Measurements from ENCODE around the gene RPGR.
A peak's percentile ranks its signal among the peaks of the same experiment; 100 is the strongest.

RPGR gene

DNA sequence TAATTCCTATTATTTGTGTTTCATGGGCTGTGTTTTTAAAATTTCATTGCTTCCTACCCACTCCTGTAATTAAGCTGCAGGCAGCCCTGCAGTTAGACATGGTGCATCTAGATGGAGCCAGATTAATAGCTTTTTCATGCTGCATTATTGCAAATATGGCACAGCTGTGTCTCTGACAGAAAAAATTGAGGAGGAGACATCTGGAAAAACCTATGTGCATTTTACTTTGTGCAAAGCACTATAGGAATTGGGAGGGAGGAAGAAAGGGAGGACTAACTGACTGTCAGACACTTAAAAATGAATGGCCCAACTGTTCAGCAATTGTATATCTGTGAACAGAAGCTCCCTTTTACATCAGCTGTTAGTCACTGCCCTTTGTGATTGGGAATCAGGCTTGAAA, 8.1 kb upstream of the RPGR start:
- Histone ChIP-seq H3K27ac (no peak overlapping the region), H3K4me3 (no peak overlapping the region)

DNA sequence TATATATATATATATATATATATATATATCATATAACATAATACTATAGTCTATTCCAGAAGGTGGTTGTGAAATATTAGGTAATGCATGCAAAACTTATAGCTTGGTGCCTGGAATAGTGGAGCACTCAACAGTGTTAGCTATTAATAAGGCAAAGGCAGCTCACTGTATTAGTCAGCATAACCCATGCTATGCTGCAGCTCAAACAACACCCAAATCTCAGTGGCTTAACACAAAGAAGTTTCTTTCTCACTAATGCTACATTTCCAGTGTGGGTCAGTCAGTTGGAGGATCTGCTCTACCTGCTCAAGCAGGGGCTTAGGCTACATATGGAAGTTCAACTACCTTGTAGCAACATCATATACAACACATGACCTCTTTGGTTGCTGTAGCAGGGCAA, 5.2 kb upstream of the RPGR start:
- no peak overlapping the region for H3K4me3 ChIP-seq
- no peak overlapping the region for H3K27ac ChIP-seq

DNA sequence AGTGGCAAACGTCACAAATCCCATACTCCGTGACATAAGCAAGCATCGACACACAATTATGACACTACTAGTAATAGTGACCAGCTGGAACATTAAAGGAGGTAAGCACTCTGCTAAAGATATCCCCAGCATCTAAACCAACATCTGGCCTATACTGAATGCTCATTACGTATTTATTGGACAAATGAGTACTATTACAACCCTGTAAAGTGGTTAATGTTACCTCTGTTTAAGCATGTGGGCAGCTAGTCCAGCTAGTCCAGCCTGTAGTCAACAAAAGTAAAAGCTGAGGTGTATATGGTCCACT, 419 bp upstream of the RPGR start:
- peak overlapping the region in 8 of 21 experiments; percentile 7 to 90 (median 78) for H3K27ac ChIP-seq
- peak overlapping the region in 6 of 7 experiments; percentile 54 to 73 (median 66) for H3K4me3 ChIP-seq

DNA sequence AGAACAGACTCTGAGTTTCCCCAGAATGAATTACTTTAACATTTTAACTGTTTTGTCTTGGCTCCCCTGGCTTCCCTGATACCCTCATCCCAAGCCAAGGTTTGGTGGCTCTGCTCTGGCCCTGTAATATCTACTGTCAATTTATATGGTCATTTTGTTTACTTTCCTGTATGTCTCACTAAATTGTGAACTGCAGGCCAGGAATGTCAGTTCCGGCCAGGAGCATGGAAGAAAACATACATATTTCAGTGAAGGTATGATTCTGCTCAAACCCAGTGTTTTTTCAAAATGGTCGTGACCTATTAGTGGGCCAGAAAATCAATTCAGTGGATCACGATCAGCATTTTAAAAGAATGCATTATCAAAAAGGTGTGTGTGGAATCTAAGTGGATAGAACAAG, 1.2 kb downstream of the RPGR start:
- Histone ChIP-seq H3K4me3 (peak overlapping the region in 5 of 7 experiments; percentile 58 to 73 (median 69)), H3K27ac (peak overlapping the region in 6 of 21 experiments; percentile 79 to 85 (median 81))

DNA sequence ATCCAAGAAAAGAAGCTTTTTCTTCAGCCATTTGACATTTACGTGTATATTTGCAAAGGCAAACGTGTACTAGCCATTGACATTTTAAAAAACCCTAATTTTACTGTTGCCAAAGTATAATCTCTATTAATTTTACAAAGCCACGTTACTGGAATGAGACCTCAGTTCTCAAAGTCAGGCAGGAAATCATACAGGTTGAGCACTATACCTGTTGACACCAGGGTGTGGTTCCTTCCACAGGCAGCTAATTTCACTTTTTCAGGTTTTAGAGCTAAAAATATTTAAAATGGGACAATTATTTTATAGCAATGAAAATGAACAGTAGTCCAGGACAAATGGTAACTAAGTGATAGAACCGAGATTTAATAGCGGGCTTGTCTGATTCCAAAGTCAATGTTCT, 6.5 kb downstream of the RPGR start:
- Histone ChIP-seq H3K4me3 (no peak overlapping the region), H3K27ac (no peak overlapping the region)

DNA sequence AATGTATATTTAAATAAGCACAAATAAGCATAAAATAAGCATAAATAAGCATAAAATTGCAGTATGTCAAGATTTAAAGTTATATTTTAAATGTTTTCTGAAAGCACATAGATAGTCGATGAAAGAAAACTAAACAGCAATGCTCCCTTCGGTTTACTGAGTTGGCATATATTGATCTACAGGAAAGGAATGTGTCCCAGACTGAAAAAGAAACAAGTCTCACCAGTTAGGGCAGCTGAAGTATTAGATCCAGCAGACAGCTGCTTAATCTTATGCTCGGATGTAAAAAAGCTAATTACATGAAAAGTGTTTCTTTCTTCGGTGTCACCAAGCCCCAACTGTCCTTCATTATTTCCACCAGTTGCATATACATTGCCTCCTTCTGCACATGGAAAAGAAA, 8.7 kb downstream of the RPGR start:
- H3K27ac ChIP-seq: no peak overlapping the region
- H3K4me3 ChIP-seq: no peak overlapping the region

DNA sequence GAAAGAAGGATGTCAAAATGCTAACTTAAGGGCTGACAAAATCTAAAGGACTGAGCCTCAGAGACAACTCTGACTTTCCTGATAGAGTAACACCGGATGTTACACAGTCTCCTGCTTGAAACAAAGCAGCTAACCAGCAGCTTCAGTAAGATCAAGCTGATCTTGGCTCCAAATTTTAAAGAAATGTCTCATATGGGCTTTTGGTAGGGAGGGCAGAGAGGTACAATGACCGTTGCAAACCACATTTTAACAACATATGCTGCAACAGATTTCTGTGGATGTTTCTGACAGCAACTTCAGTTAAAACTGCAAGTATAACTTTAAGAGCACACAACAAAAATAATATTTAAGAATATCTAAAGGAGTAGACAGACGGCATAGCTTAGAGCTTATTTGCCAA, 9.1 kb downstream of the RPGR start:
- H3K27ac ChIP-seq: no peak overlapping the region
- no peak overlapping the region for H3K4me3 ChIP-seq

DNA sequence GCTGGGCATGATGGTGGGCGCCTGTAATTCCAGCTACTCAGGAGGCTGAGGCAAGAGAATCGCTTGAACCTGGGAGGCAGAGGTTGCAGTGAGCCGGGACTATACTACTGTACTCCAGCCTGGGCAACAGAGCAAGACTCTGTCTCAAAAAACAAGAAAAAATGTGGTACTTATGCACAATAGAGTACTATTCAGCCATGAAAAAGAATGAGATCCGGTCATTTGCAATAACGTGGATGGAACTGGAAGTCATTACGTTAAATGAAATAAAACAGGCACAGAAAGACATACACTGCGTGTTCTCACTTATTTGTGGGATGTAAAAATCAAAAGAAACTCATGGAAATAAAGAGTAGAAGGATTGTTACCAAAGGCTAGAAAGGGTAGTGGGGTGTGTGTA, 12.1 kb downstream of the RPGR start:
- H3K4me3 ChIP-seq: no peak overlapping the region
- no peak overlapping the region for H3K27ac ChIP-seq

DNA sequence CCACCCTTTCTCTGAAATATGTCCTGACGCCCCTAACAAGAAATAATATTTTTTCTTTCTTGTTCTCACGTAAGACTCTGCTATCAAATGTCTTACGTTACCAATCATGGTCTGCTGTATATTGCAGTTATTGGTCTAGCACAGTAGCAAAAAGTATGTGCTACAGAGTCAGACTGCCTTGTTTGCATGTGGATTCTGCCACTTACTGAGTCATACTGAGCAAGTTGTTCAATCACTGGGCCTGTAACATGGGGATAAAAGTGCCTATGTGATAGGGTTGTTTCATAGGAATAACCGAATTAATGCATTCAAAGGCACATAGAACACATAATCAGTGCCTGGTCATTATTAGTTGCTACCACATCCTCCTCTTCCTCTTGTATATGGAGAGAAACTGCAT, 14.1 kb downstream of the RPGR start:
- Histone ChIP-seq H3K27ac (peak overlapping the region in 1 of 21 experiments; percentile 4), H3K4me3 (no peak overlapping the region)

DNA sequence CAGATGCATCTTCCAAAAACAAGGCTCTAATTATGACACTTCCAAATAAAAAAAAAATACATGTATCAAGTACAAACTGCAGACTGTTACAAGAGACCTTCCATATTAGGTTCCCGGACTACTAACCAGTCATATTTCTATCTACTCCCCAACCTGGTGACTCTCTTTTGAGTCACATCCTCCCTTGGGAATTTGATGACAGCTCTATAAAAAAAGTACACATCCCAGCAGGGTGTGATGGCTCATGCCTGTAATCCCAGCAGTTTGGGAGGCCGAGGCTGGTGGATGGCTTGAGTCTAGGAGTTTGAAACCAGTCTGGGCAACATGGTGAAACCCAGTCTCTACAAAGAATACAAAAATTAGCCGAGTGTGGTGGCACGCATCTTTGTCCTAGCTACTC, 14.9 kb downstream of the RPGR start:
- no peak overlapping the region for H3K4me3 ChIP-seq
- peak overlapping the region in 1 of 21 experiments; percentile 4 for H3K27ac ChIP-seq

DNA sequence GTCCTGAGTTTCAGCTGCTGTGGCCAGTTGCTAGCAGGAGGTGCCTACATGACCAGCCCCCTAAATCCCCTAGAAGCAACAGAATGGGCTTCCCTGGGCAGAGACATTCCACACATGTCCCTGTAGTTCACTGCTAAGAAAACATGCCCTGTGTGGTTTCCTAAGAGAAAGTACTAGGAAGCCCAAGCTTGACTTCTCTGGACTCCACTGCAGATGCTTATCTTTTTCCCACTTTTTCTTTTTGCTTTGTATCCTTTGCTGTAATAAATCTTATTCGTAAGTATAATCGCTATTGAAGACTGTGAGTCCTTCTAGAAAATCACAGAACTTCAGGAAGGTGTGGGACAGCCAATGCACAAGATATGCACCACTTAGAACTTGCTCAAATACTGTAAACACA, 15.6 kb downstream of the RPGR start:
- no peak overlapping the region for H3K4me3 ChIP-seq
- no peak overlapping the region for H3K27ac ChIP-seq

DNA sequence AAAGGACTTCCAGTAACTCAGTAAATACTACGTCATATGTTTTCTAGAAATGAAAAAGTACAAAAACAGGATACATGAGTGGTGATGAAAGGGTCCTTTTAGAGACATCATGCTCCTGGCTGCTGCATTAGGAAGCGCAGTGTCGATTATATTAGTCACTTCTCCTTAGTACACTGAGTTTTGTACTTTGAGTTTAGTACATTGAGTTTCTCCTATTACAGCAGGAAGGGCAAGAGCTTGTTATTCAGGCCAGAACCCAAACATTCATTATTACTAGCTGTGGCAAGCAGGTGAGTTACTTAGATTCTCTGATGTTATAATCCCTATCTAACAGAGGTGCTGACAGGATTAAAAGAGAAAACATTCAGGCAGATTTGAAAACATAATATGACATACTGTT, 21.3 kb downstream of the RPGR start:
- Histone ChIP-seq H3K4me3 (no peak overlapping the region), H3K27ac (no peak overlapping the region)

DNA sequence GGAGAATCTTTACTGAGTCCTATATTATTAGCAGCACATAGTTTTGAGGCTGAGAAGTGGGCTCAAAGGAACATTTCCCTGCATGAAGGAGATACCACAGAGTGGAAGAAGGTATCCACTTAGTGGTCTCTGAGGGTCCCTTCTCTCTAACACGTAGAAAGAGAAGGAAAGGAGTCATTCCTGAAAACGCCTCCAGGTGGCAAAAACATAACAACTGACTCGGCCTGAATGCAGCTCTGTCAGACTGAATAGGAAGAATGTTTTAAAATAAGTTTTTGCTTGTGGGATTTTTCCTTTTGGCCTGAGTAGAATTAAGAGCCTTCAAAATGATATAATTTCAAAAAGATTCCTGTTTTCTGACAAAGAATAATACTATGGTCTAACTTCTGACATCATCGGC, 23.3 kb downstream of the RPGR start:
- Histone ChIP-seq H3K4me3 (no peak overlapping the region), H3K27ac (no peak overlapping the region)

DNA sequence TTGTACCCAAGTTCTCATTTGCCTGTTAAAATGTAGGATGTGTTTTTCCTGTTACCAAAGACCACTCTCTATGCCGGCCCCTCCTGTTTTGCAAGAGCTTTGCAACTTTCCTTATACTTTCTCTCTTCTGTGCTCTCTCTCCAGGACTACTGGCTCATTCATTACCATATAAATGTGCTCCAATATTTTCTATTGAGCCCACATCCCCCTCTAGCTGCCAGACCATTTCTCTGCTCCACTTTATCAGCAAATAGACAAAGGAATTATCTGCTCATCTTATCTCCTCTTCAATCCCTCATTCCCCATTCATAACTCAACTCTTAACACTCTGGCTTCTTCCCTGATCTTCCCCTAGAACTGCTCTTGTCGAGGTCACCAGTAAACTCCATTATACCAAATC, 33.6 kb downstream of the RPGR start:
- Histone ChIP-seq H3K4me3 (no peak overlapping the region), H3K27ac (no peak overlapping the region)

DNA sequence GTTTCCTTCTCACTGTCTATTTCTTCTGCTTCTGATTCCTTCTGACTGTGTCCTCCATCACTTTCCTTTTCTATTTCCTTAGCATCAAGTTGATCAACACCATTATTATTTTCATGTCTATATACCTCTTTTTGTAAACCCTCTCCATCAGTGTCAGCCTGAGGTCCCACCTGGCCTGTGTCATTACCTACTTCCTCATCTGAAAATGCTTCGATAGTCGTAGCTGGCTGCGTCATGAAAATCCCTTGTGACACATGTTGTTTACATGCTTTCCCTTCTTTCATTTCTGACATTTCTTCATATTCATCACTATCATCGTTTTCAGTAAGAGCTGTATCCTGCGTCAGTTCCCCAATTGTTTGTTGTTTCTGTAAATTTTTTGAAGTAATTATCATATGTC, 39.6 kb downstream of the RPGR start:
- Histone ChIP-seq H3K4me3 (no peak overlapping the region), H3K27ac (no peak overlapping the region)

DNA sequence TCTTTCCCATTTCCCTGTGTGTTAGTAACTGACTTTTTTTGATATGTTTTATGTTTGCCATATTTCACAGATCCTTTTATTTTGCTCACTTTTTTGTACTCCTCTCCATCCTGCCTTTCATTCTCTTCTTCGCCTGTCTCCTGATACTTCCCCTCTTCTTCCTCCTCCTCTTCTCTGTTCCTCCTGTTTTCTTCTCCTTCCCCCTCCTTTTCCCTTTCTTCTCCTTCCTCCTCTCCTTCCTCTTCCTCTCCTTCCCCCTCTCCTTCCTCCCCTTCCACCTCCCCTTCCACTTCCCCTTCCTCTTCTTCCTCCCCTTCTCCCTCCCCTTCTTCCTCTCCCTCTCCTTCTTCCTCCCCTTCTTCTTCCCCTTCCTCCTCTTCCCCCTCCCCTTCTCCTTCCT, 41.7 kb downstream of the RPGR start:
- Histone ChIP-seq H3K27ac (no peak overlapping the region), H3K4me3 (no peak overlapping the region)

DNA sequence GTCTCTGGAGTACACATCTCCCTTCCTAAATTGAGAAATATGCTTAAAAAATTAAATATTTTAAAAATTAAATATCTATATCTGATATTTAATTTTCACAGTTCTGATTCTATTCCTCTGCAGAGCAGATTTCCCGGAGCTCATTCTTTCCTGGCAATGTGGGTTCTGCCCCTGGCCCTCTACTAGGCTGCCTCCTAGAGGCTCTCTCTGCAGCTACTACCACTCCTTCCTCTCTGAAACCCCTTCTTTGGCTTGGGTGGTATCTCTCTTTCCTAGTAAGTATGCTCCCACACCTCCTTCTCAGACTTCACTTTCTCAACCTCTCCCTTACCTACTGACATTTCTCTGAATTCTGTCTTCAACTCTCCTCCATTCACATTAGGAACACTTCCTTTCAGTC, 45.3 kb downstream of the RPGR start:
- Histone ChIP-seq H3K4me3 (no peak overlapping the region), H3K27ac (no peak overlapping the region)

DNA sequence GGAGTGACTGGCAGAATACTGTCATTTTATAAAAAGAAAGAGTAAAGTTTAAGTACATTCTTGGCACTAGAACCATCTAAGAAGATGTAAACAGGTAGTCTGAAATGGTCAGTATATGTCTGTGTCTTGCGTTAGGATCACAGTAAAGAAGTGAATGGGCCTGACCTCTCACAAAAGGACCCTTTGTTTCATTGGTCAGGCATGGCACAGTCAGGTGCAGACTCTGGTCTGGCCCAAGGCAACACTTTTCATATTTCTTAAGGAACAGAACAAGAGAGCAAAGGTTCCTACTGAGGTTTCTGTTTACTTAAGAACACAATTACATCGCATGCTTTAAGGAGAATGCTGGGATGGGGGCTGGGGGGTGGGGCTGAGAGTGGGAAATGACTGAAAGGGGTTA, 48.1 kb downstream of the RPGR start:
- H3K4me3 ChIP-seq: no peak overlapping the region
- H3K27ac ChIP-seq: no peak overlapping the region

DNA sequence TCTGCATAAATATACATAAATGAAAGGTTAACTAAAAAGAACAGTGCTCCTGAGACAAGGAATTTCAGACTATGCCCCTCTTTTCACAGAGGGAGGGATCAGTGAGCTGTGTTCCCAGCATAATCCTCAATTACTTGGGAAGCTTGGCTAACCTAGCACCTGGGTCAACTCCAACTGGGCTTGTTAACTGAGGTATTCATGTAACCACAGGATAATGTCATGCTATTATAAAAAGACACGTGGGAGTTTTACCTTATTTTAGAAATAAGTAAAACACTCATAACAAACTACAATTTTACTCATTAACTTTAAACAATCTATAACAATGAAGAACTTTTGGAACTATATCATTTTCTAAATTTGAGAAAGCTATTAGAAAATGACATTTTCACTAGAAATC, 48.6 kb downstream of the RPGR start:
- no peak overlapping the region for H3K4me3 ChIP-seq
- H3K27ac ChIP-seq: no peak overlapping the region

DNA sequence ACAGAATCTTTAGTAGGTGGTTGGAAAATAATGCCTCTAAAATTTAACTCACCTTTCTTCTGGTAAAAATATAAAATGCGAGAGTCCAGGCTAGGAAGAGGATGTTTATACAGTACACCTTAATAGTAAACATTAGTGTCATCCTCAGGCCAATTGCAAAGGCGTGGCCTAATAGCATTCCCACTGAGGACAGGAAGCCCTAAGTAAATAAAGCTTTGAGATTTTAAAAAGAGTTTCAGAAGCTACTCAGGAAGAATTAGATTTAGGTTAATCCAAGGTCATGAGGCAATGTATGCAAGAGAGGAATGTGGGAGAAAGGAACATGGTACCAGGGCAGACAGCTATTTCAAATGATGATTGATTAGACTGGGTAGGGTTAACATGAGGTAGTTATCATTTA, 49.5 kb downstream of the RPGR start:
- H3K4me3 ChIP-seq: no peak overlapping the region
- no peak overlapping the region for H3K27ac ChIP-seq

DNA sequence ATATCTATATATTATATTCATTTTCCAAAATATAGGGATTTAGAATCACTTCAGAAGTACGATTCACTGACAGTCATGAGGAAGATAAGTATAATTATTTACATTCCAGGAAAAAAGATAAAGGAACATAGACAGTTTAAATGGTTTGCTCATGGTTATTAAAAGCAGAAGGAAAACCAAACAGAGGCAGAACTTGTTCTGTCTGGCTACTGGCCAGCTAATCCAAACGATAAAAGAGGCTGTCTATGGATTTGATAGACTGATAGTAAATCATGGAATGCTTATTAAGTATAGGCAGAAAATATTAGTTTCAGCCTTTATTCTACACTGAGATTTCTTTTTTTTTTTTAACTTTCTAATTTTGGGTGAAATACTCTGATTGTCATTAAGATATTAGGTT, 50.2 kb downstream of the RPGR start:
- no peak overlapping the region for H3K4me3 ChIP-seq

DNA sequence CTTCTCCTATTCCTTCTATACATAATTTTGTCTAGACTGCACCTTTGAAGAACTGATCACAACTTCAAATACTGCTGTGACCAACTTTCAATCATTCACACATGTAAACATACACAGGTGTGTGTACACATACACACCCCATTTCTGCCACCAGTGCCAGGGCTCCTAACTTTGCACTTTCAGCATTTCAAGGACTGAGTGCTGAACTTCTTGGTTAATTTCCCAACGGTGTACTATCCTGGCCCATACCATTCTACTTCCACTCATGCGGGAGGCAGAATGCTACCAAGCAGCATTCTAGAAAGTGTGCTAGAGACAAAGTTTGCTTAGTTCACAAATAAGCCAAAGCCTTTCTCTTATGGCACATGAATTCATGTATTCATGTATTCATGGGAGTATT, 51.2 kb downstream of the RPGR start:
- no peak overlapping the region for H3K27ac ChIP-seq
- no peak overlapping the region for H3K4me3 ChIP-seq

More for the DNA sequence above, 50.2 kb downstream of the RPGR start:
- no peak overlapping the region for H3K27ac ChIP-seq

DNA sequence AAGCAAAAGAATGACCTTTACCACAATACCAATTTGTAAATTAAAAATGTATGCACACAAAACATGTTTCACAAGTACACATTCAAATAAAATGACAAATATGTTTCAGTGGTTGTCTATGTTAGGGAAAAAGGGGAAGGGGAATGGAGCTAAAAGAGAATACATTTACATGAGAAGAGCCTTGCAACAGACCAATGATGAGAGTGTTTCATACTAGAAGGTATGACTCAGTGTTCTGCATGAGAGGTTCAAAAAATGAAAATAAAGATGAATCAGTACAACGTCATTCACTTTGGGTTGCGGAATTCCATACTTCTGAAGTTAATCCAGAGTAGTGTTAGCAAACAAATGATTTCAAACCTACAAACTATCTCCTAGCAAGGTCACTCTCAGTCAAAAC, 51.7 kb downstream of the RPGR start:
- no peak overlapping the region for H3K27ac ChIP-seq
- no peak overlapping the region for H3K4me3 ChIP-seq

Data from skin epidermis (tissue), 12 donors.